SIG-M5 treated with dmso at 0.1 percent for 504 hours (cell line): ENCODE data around the gene TBC1D9B.
"Not testable (repeated sequence)": the region's sequence is repeated elsewhere in the genome, so short reads cannot be mapped to it uniquely, and the experiment has no call there.

Experiments used
- DNase-seq: peaks from one replicate; lab custom pipeline; 2025; ENCODE audit not compliant: unreplicated experiment; lab: John Stamatoyannopoulos, UW

TBC1D9B gene

DNA sequence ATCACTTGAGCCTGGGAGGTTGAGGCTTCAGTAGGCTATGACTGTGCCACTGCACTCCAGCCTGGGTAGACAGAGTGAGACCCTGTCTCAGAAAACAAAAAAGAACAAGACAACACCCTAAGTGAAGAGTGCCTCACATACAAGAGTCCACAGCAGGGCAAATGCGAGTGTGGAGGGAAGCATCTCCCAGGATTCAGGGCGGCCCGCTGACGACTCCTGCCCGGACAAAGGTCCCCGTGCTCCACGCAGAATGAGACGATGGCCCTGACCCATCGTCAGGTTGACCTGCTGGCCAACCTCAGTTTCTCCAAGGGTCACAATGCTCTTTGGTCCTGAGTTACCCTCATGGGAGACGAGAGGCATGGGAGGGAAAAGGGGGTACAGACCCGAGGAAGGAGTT, 67.4 kb downstream of the TBC1D9B start:
- no peak for DNase-seq

- no peak for DNase-seq
These were observed 68.1 kb downstream of the TBC1D9B start for GRCh38 chr5:179839328-179840256.

DNA sequence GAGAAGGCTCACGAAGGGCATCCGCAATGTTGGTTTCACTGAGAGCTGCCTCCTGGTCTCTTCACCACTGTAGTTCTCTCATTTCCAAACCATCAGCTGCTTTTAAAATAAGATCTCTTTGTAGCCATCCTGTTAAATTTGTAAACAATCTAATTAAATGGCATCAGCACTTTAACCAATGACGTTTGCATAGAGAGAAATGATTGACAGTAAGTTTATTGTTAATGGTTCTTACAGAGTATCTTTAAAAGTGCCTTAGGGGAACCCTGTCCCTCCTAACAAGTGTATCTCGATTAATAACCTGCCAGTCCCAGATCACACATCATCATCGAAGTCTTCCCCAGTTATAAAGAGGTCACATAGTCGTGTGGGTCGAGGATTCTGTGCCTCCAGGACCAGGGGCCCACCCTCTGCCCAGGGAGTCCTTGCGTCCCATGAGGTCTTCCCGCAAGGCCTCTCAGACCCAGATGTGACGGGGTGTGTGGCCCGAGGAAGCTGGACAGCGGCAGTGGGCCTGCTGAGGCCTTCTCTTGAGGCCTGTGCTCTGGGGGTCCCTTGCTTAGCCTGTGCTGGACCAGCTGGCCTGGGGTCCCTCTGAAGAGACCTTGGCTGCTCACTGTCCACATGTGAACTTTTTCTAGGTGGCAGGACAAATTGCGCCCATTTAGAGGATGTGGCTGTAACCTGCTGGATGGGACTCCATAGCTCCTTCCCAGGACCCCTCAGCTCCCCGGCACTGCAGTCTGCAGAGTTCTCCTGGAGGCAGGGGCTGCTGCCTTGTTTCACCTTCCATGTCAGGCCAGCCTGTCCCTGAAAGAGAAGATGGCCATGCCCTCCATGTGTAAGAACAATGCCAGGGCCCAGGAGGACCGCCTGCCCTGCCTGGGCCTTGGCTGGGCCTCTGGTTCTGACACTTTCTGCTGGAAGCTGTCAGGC, 70.4 kb downstream of the TBC1D9B start:
- no peak for DNase-seq

GRCh38 chr5:179836225-179837019, 71.3 kb downstream of the TBC1D9B start:
- no peak for DNase-seq

DNA sequence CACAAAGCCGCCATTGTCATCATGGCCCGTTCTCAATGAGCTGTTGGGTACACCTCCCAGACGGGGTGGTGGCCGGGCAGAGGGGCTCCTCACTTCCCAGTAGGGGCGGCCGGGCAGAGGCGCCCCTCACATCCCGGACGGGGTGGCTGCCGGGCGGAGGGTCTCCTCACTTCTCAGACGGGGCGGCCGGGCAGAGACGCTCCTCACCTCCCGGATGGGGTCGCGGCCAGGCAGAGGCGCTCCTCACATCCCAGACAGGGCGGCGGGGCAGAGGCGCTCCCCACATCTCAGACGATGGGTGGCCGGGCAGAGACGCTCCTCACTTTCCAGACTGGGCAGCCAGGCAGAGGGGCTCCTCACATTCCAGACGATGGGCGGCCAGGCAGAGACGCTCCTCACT, 72.8 kb downstream of the TBC1D9B start:
- DNase-seq, result not testable (repeated sequence)

DNA sequence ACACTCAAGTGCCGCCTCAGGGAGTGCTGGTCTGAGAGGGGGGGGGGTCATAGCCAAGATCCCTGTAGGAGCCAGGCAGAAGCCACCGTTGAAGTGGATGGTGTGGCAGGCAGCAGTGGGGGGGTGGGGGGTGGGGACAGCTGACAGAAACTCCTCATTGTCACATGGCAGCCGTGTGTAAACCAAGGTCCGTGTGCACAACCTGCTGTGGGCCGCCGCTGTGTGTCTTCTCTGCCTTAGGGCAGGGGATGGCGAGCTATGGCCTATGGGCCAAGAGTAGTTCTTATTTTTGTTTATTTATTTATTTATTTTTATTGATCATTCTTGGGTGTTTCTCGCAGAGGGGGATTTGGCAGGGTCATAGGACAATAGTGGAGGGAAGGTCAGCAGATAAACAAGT, 73.6 kb downstream of the TBC1D9B start:
- DNase-seq, result no peak

DNA sequence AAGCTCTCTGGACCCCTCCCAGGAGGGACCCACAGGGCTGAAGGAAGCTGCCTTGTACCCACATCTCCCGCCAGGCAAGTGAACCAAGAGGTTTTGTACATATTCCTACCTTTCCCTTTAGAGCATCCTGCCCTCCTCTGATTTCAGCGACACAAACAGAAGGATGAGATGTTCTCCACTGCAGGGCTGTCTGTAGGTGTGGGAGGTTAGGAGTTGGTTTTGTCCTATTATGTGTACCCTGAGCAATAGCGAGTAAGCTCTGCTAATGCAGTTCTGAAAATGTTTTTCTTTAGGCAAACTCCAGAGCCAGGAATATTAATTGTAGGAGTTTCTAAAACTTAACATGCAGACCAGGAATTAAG, 74.0 kb downstream of the TBC1D9B start:
- DNase-seq, result no peak

- DNase-seq, result no peak
These were observed 74.5 kb downstream of the TBC1D9B start for GRCh38 chr5:179833056-179833708.

- DNase-seq, result no peak
These were observed 75.5 kb downstream of the TBC1D9B start for GRCh38 chr5:179832039-179832745.

DNA sequence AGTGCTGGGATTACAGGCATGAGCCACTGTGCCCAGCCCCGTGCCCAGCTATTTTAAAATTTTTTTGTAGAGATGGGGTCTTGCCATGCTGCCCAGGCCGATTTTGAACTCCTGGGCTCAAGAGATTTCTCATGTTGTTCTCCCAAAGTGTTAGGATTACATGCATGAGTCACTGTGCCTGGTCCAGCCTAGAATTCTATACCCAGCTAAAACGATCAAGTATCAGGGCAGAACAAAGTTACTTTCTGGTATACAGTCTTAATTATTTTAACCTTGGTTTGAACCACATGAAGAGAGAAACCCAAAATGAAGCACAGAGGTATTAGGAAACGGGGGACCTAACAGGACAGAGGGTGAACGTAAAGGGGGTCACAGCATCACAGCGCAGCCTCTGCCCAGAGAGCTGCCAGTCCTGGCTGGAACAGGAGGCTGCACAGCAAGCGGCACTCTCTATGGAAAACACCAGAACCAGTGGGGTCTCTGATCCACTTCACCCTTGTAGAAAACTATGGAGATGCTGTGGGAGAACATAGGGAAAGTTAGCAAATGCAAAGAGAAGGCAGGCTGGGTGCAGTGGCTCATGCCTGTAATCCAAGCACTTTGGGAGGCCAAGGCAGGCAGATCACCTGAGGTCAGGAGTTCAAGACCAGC, 76.8 kb downstream of the TBC1D9B start:
- no peak for DNase-seq

DNA sequence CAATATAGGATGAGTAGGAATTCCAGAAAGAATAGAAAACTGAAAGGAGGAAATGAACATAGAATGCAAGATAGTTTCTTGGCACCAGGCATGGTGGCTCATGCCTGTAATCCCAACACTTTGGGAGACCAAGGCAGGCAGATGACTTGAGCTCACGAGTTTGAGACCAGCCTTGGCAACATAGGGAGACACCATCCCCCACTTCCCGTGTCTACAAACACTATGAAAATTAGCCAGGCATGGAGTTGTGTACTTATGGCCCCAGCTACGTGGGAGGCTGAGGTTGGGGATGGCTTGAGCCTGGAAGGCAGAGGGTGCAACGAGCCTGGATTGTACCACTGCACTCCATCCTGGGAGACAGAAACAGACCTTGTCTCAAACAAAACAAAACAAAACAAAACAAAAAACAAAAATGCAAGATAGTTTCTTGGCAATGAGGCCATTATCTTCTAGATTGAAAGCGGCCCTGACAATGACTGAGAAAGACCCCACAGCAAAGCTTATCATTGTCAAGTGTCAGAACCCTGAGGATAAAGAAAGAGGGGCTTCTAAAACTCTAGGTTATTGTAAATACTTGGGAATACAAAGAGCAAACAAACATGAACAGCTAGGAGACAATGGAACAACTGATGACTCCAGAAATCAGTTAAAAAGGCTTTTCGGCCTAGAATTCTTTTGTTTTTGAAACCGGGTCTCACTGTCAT, 77.8 kb downstream of the TBC1D9B start:
- DNase-seq, result no peak

DNA sequence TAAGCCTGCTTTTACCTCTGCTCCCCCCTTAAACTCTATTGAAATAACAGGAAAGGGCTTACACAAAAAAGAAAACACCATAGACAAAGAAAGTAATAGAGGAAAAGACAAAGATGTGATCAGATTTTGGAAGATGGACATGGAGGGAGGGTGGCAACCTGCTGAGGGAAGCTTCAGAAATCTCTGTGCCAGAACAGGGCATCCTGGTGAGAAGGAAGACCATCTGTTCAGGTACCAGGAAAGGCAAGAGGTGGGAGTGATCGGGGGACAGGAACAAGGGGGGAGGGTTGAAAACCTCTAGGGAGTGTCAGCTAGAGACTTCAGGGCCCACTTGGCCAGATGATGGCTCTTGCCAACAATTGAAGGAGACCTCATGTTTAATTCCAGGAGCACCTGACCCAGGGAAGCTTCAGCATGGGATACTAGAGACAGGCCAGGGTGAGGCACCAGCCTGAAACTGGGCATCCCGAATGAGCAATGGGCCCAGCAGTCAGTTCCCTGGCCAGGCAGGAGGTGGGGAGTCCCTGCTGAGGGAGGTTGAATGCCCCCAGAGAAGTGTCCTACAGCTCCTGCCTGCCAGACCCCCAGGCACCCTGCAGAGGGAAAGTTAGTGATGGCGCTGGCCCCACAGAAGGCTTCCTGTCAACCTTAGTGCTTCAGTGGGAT, 78.8 kb downstream of the TBC1D9B start:
- DNase-seq, result no peak

DNA sequence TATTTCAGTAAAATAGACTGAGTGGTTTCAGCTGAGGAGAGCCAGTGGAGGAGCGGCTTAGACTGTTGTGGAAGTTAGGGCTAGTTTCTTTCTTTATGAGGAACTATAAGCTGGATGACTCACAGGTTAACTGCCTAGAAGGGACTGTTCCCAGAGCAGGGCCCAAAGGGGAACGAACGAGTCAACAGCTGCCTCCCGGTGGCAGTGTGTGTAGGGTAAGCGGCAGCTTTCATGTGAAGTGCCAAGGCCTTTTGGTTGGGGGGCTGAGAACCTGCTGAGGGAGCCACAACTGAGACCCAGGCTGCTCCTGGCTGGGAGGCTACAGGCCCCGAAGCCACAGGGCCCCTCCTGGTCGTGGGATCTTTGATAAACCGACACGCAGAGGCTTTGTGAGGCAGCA, 80.0 kb downstream of the TBC1D9B start:
- DNase-seq, result peak; percentile 97

DNA sequence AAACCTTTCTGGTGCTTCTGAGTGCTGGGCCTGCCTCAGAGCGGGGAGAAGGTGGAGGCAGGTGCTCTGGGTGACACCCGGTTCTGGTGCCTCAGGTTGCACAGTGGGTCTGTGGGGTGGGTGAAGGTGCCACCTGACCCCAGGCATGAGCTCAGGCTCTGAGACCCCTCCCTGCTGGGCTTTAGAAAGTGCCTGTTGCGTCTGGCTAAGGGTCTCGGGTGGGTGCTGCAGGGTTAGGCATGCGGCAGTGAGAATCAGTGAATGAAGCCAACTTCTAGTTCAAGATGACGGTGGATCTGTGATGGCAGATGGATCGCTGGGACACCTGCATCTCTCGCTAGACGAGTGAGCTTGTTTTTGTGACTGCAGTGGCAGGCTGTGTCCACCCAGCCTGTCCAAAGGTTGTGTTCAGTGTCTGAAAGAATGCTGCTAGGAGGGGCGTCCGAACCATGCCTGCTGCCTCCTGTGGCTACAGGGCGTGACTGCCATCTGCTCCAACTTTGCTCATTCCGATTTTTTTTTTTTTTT, 82.0 kb downstream of the TBC1D9B start:
- DNase-seq, result no peak

DNA sequence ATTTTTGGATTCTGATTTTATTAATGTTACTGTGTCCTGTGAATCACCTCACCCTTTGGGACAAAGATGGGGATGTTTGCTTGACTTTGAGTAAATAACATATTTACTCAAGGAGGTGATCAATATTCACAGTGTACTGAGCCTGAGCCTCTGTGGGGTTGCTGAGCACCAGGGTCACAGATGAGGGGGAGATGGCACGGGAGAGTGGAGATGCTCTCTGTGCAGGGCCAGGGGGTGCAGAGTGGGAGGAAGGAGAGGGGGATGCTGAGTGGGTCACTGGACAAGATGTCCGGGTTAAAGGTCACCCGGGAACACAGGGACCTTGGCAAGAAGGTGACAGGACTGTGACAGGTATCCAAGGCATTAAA, 83.0 kb downstream of the TBC1D9B start:
- no peak for DNase-seq

- no peak for DNase-seq
These were observed 83.6 kb downstream of the TBC1D9B start for GRCh38 chr5:179823937-179824744.

GRCh38 chr5:179822444-179822990, 85.2 kb downstream of the TBC1D9B start:
- no peak for DNase-seq
